GM21423 (cell line): ENCODE measurements around the gene ZKSCAN7.
"Not testable (repeated sequence)": the region's sequence is repeated elsewhere in the genome, so short reads cannot be mapped to it uniquely, and the experiment has no call there.

Source experiments
- ATAC-seq: cut with Tn5 transposase; IDR thresholded peaks from one replicate; pipeline ENCODE4 v1.9.1; 2021; ENCODE audit warnings: mild to moderate bottlenecking, moderate library complexity; ENCODE audit not compliant: unreplicated experiment

ZKSCAN7 gene

DNA sequence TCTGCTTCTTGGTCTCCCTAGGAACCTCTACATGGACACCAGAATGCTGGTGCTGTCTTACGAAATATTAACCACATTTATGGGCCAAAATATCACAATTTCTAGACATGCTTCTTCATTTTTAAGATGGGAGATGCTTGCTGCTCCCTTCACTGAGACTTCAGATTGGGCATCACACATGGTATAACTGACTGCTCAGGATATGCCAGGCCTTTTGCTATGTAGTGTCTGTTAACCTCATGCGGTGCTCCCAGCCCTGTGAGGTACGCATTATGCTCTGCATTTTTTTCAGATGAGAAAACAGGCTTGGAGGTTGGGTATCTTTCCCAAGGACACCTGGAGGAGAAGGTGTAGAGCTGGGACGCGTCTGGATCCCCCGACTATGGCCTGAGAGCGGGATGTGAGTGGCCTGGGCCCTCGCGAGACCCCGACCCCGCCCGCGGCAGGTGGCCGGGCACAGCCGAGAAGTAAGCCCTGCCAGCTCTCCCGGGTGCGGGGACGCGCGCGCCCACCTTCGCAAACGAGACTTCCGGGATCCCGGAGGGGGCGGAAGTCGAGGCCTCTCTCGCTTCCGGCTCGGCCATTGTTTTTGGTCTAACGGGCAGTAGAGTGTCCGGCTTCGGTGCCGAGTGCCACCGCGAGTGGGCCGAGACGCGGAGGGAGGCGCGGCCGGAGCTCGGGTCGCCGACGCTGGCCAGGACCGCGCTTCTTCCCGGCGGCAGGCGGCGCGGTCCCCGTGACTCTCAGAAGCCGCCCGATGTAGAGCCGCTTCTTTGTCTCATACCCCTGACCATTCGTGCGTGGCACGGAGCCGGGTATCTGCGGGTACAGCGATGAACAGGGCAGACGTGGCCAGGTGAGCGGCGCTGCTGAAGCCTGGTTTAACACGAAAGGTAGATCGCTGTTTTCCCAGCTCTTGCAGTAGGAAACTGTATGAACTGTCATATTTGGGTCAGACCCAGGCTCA is at the start of gene ZKSCAN7:
Gene ZKSCAN7 (plus strand): TSS at position 568 of the 967 bp plus-strand sequence. CDS start 1,855 bp downstream, outside the sequence.
- peak; percentile 75 for ATAC-seq

- no peak for ATAC-seq
Measured at GRCh38 chr3:44506556-44506955, 48.4 kb upstream of the ZKSCAN7 start.

DNA sequence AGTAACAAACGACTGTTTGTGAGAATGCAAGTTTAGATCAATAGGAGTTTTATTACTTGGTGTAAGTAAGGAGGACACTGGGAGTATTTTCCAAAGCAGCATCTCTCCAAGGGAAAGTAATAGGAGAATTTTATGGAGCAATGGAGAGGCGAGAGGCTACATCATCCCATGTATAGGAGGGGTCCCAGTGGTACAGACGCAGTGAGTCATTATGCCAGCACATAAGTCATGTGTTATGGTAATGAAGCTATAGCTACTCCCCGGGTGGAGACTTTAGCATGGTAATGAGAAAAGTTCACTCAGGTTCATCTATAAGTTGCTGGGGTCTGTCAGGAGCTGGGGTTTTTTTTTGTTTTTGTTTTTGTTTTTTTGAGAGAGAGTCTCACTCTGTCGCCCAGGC is 48.0 kb upstream of the ZKSCAN7 start:
- ATAC-seq = no peak

DNA sequence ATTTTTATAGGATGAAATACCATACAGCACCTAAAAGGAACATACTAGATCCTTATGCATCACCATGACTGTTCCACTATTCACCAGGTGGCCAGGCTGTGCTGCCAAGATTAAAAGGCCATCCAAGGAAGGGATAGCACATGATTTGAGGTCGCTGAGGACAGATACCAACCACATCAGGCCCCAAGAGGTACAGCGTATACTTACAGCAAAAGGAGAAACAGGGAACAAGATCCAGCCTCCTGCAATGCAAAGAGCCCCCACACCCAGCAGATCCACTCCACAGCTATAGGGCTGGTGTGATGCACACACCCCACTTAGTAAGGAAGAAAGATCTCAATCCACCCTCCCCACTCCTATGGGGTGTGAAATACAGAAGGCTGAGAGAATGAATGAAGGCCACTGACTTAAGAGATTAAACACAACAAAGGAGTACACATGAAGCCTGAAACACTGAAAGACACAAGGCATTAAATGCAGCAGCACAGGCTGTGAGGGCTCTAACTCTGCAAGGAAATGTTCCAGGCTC is 45.5 kb upstream of the ZKSCAN7 start:
- ATAC-seq = no peak

DNA sequence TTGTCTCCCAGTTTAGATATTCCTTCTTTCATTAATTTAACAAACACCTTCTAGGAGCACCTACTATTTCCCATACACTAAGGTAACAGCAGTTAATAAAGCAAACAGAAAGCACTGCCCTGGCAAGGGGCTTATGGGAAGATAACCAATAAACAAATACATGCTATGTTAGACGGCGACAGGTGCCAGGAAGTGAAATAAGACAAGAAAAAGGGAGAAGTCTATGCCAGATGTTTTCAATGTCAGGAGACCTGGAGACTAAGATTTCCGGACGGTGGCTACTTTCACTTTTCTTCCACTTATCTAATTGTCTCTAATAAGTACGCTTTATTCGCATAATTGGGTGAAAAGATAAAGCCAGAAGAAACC is 45.0 kb upstream of the ZKSCAN7 start:
- ATAC-seq = peak; percentile 48

DNA sequence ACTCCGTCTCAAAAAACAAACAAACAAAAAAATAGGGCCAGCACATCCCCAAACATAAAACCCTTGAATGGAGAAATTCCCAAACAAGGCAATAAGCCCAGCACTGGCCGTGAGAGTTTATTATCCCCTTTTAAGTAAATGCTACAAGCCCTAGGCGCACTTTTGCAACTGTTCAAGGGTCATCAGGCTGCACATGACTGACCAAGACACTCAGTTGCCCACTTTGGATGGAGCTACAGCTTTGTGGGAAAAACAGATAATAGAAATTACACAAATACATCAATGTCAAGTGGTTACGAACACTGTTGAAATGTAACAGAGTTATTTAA is 43.8 kb upstream of the ZKSCAN7 start:
- ATAC-seq = no peak

DNA sequence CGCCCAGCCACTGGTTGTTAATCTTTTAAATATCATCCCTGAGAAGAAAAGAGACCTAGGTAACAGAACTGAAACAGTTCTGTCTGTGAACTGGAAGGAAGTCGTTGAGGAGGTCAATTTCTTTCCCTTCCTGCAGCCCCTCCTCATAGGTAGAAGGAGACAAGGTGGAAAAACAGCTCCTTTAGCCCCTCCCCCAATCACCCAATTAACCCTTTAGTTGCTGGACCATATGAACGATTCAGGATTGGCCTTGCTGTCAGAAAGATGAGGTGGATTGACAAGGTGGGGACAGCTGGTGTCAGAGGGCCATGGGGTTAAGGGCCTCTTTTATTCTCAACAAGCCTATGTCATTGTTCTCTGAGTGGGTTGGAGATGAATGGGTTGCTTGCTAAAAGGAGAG is 41.5 kb upstream of the ZKSCAN7 start:
- no peak for ATAC-seq

GRCh38 chr3:44516230-44516629 is 38.8 kb upstream of the ZKSCAN7 start:
- ATAC-seq = no peak

- ATAC-seq = no peak
Measured at GRCh38 chr3:44518782-44519156, 36.2 kb upstream of the ZKSCAN7 start.

GRCh38 chr3:44521721-44522120 is 33.3 kb upstream of the ZKSCAN7 start:
- no peak for ATAC-seq

DNA sequence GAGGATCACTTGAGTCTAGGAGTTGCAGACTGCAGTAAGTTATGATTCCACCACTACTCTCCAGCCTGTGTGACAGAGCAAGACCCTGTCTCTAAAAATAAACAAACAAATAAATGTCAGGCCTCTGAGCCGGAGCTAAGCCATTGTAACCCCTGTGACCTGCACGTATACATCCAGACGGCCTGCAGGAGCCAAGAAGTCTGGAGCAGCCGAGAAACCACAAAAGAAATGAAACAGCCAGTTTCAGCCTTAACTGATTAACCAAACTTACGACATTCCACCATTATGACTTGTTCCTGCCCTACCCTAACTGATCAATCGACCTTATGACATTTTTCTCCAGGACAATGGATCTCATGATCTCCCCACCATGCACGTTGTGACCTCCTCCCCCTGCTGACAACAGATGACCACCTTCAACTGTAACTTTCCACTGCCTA is 32.5 kb upstream of the ZKSCAN7 start:
- ATAC-seq = no peak

- no peak for ATAC-seq
Measured at GRCh38 chr3:44525060-44525459, 29.9 kb upstream of the ZKSCAN7 start.

DNA sequence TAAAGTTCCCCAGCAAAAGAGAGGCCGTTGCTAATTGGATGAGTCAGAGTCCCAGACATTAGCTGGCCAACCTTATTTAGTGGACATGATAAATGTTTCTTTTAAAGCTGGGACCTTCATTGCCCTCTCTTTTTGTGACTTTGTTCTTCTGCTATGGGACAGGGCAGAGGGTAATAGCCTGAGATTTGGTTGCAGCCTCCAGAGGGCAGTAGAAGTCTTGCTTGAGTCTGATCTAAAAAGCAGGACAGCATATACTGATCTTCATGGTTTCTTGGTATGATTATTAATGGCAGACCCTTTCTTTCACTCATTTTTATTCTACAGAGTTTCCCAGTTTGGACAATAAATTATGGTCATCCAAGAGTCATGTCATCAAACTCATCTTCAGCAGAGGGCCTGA is 25.1 kb upstream of the ZKSCAN7 start:
- no peak for ATAC-seq

DNA sequence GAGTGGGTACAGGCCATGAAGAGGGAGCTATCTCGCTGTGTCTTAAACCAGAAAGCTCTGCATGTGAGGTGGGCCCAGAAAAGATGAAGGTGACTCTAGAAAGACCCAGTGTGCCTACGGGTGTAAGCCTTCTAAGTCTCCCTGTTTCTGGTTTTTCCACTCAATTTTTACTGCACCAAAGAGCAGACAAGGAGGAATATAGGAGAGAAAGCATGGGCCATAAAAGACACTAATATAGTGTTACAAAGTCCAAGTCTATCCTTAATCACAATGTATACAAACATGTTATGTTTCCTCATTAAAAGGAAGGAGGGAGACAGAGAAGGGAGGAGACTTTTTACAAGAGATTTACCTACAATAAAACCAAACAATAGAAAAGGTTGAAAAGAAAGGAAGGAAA is 24.1 kb upstream of the ZKSCAN7 start:
- ATAC-seq = no peak

- ATAC-seq = not testable (repeated sequence)
Measured at GRCh38 chr3:44534659-44535058, 20.3 kb upstream of the ZKSCAN7 start.

DNA sequence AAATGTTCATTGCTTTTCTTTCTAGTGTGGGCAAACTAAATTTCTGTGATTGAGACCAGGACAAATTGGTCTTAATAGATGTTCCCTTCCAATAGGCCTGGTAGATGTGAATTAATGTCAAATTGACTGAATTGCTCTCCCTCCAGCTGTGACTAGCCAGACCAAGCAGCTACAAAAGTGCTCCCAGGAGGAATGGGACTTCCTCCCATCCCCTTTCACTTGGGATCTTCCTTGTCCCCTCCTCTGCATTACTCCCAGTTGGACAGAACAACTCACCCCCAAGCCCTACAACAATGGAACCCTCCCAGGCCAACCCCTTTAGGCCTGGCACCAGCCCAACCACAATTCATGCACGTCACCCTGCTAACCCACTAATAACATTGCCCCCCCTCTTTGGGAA is 19.6 kb upstream of the ZKSCAN7 start:
- no peak for ATAC-seq

DNA sequence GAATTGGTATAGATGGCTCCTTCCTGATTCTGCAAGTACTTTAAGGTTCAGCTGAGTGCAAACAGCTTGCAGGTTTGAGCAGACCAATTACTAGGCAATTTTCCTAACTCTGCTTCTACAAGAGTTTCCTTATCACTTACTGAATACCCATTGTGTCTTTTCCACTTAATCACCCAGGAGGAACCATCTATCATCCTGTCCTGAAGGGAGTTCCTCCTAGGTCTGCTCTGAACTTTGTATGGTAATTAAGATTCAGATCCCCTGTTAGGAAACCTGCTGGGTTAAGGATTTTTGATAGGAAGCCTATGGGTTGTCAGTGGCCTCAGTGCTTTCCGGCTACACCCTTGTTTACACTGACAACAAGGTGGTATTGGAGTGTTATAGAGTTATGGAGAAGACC is 10.2 kb upstream of the ZKSCAN7 start:
- ATAC-seq = not testable (repeated sequence)

DNA sequence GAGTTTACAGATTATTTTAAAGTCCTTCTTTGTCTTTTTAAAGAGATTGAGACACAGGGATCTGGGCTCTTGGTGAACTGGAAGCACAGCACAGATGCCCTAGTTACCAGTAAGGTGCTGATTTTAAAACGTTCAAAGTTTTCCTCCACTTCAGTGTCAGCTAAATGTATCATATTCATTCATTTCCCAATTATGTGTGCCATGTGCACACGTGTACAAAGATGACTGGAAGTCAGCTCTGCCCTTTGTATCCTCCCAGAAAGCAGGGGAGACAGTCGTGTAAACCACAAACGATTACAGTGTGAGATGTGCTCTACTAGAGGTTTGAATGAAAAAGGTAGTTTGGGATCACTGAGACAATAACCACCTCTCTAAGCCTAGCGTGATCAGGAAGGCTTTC is 730 bp downstream of the ZKSCAN7 start:
- ATAC-seq = no peak

DNA sequence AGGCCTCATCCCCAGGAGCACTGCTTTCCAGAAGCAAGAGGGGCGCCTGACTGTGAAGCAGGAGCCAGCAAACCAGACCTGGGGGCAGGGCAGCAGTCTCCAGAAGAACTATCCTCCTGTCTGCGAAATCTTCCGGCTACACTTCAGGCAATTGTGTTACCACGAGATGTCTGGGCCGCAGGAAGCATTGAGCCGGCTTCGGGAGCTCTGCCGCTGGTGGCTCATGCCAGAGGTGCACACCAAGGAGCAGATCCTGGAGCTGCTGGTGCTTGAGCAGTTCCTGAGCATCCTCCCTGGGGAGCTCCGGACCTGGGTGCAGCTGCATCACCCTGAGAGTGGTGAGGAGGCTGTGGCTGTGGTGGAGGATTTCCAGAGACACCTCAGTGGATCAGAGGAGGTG is 2.1 kb downstream of the ZKSCAN7 start:
- ATAC-seq = no peak

- no peak for ATAC-seq
Measured at GRCh38 chr3:44561076-44561475, 6.1 kb downstream of the ZKSCAN7 start.

DNA sequence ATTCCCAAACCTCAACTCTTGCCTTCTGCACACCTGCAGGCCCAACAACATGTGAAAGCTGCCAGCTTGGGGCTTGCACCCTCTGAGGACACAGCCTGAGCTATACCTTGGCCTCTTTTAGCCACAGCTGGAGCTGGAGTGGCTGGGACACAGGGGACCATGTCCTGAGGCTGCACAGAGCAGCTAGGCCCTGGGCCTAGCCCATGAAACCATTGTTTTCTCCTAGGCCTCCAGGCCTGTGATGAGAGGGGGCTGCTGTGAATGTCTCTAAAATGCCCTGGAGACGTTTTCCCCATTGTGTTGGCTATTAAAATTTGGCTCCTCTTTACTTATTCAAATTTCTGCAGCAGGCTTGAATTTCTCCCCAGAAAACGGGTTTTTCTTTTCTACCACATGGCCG is 7.2 kb downstream of the ZKSCAN7 start:
- ATAC-seq = no peak

GRCh38 chr3:44568561-44568960 is 13.6 kb downstream of the ZKSCAN7 start:
- ATAC-seq = no peak

- ATAC-seq = no peak
Measured at GRCh38 chr3:44571024-44571423, 16.0 kb downstream of the ZKSCAN7 start.
